Measurements from ENCODE around the gene ALKBH7. TPM values are rescaled to one million over a fixed set of nuclear protein-coding genes. Genes with fewer than 3 reads are reported as not detected.
"Not testable (repeated sequence)": the region's sequence is repeated elsewhere in the genome, so short reads cannot be mapped to it uniquely, and the experiment has no call there.

ALKBH7 gene
- total RNA-seq, 1 donor from 2014 or later: 58.4 TPM

DNA sequence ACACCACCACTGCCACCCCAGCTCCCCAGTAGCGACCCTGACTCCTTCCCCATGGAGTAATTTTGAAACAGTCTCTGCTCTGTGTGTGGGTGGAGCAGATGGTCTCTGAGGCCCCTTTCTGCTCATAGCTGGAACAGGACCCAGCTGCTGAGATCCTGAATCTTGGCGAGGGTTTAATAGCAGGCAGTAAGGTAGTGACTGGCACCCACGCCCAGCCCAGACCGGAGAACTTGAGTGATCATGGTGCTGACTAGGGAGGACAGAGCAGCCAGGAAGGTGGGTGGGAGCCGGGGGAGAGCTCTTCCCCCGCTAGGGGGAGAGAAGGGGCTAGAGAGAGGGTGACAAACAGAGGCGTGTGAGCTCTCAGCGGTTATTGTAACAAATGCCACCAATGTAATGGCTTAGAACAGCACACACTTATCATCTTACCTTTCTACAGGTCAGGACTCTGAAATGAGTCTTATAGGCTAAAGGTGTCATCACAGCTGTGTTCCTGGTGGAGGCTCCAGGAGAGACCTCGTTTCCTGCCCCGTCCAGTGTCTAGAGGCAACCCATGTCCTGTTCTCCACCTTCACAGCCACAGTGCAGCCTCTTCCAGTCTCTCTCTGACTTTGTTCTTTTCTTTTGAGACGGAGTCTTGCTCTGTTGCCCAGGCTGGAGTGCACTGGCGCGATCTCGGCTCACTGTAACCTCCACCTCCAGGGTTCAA, 31.9 kb upstream of the ALKBH7 start:
- no peaks in the 10 kb centered on the region for H3K9me3 ChIP-seq (ENCODE audit: insufficient read depth, low read depth, low read length)
- H3K9ac ChIP-seq (ENCODE audit: low read length): no peak overlapping the region
- Mint-ChIP-seq H3K9me3 (ENCODE audit: unreplicated experiment) (no peaks in the 10 kb centered on the region), H3K27ac (ENCODE audit: unreplicated experiment) (no peak overlapping the region), H3K4me3 (ENCODE audit: unreplicated experiment) (no peak overlapping the region), H3K27me3 (ENCODE audit: low read depth, unreplicated experiment) (peaks cover 3% of the 10 kb centered on the region), H3K36me3 (ENCODE audit: low read depth, unreplicated experiment) (peaks cover 2% of the 10 kb centered on the region), H3K4me1 (ENCODE audit: low read depth, unreplicated experiment) (no peaks in the 10 kb centered on the region)
- H3K4me3 ChIP-seq (ENCODE audit: insufficient read depth, low read depth, low read length): no peak overlapping the region
- H4K20me1 ChIP-seq (ENCODE audit: insufficient read depth, low read length): no peaks in the 10 kb centered on the region
- H3K4me2 ChIP-seq (ENCODE audit: low read length): no peak overlapping the region
- no peaks in the 10 kb centered on the region for H3K36me3 ChIP-seq (ENCODE audit: insufficient read depth, low read length)
- no peaks in the 10 kb centered on the region for H3K79me2 ChIP-seq (ENCODE audit: insufficient read depth, low read length)
- no peak overlapping the region for H2AFZ ChIP-seq (ENCODE audit: low read depth, low read length)
- no peak for DNase-seq (ENCODE audit: low read depth)
- FAIRE-seq: no peak
- H3K27ac ChIP-seq (ENCODE audit: low read depth, low read length): no peak overlapping the region
- H3K27me3 ChIP-seq (ENCODE audit: insufficient read depth, low read length): no peaks in the 10 kb centered on the region
- TF ChIP-seq, protein P1, sequence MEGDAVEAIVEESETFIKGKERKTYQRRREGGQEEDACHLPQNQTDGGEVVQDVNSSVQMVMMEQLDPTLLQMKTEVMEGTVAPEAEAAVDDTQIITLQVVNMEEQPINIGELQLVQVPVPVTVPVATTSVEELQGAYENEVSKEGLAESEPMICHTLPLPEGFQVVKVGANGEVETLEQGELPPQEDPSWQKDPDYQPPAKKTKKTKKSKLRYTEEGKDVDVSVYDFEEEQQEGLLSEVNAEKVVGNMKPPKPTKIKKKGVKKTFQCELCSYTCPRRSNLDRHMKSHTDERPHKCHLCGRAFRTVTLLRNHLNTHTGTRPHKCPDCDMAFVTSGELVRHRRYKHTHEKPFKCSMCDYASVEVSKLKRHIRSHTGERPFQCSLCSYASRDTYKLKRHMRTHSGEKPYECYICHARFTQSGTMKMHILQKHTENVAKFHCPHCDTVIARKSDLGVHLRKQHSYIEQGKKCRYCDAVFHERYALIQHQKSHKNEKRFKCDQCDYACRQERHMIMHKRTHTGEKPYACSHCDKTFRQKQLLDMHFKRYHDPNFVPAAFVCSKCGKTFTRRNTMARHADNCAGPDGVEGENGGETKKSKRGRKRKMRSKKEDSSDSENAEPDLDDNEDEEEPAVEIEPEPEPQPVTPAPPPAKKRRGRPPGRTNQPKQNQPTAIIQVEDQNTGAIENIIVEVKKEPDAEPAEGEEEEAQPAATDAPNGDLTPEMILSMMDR (IDR thresholded peaks at IDR 0.05; ENCODE audit: insufficient read depth, low read depth, low read length): no peak
- no peak for TF ChIP-seq EZH2 (IDR thresholded peaks at IDR 0.05; ENCODE audit: insufficient read depth, low read length)
- no peaks in the 10 kb centered on the region for H3K4me1 ChIP-seq (ENCODE audit: insufficient read depth, low read length)

DNA sequence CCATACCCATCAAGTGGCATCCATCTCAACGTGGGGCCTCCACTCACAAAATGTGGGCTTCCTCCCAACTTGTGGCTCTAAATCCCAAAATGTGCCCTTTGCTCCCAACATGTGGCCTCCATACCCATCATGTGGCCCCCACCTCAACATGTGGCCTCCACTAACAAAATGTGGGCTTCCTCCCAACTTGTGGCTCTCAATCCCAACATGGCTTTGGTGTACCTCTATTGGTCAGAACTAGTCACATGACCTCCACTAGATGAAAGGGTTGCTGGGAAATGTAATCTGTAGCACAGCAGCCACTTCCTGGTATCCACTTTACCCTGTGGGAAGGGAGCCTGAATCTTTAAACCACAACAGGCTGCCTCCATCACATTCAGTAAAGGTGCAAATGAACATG, 29.1 kb upstream of the ALKBH7 start:
- Mint-ChIP-seq H3K27me3 (ENCODE audit: low read depth, unreplicated experiment) (peaks cover 8% of the 10 kb centered on the region), H3K27ac (ENCODE audit: unreplicated experiment) (no peak overlapping the region), H3K4me1 (ENCODE audit: low read depth, unreplicated experiment) (no peaks in the 10 kb centered on the region), H3K36me3 (ENCODE audit: low read depth, unreplicated experiment) (peaks cover 2% of the 10 kb centered on the region), H3K9me3 (ENCODE audit: unreplicated experiment) (no peaks in the 10 kb centered on the region), H3K4me3 (ENCODE audit: unreplicated experiment) (no peak overlapping the region)
- no peaks in the 10 kb centered on the region for H3K79me2 ChIP-seq (ENCODE audit: insufficient read depth, low read length)
- H3K9ac ChIP-seq (ENCODE audit: low read length): no peak overlapping the region
- no peaks in the 10 kb centered on the region for H3K9me3 ChIP-seq (ENCODE audit: insufficient read depth, low read depth, low read length)
- H3K4me3 ChIP-seq (ENCODE audit: insufficient read depth, low read depth, low read length): no peak overlapping the region
- no peak for DNase-seq (ENCODE audit: low read depth)
- no peaks in the 10 kb centered on the region for H3K27me3 ChIP-seq (ENCODE audit: insufficient read depth, low read length)
- no peaks in the 10 kb centered on the region for H4K20me1 ChIP-seq (ENCODE audit: insufficient read depth, low read length)
- no peak overlapping the region for H3K4me2 ChIP-seq (ENCODE audit: low read length)
- TF ChIP-seq EZH2 (IDR thresholded peaks at IDR 0.05; ENCODE audit: insufficient read depth, low read length): no peak
- TF ChIP-seq, protein P1 (IDR thresholded peaks at IDR 0.05; ENCODE audit: insufficient read depth, low read depth, low read length): no peak
- H3K27ac ChIP-seq (ENCODE audit: low read depth, low read length): no peak overlapping the region
- FAIRE-seq: no peak
- no peaks in the 10 kb centered on the region for H3K36me3 ChIP-seq (ENCODE audit: insufficient read depth, low read length)
- H3K4me1 ChIP-seq (ENCODE audit: insufficient read depth, low read length): no peaks in the 10 kb centered on the region
- H2AFZ ChIP-seq (ENCODE audit: low read depth, low read length): no peak overlapping the region

DNA sequence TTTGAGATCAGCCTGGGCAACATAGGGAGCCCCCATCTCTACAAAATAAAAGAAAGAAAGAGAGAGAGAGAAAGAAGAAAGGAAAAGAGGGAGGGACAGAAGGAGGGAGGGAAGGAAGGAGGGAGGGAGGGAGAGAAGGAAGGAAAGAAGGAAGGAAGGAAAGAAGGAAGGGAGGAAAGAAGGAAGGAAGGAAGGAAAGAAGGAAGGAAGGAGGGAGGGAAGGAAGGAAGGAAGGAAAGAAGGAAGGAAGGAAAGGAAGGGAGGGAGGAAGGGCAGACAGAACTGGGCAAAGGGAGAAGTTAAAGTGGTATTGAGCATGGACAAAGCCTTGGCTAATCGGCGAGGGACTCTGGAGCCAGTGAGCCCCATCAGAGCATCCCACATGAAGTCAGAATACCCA, 23.3 kb upstream of the ALKBH7 start:
- not testable (repeated sequence) for H3K4me2 ChIP-seq (ENCODE audit: low read length); H3K79me2 ChIP-seq (ENCODE audit: insufficient read depth, low read length); DNase-seq (ENCODE audit: low read depth); H3K9ac ChIP-seq (ENCODE audit: low read length); H4K20me1 ChIP-seq (ENCODE audit: insufficient read depth, low read length); H3K4me1 Mint-ChIP-seq (ENCODE audit: low read depth, unreplicated experiment); H3K27me3 Mint-ChIP-seq (ENCODE audit: low read depth, unreplicated experiment); H3K36me3 ChIP-seq (ENCODE audit: insufficient read depth, low read length); H3K9me3 ChIP-seq (ENCODE audit: insufficient read depth, low read depth, low read length); H3K27me3 ChIP-seq (ENCODE audit: insufficient read depth, low read length); FAIRE-seq; H2AFZ ChIP-seq (ENCODE audit: low read depth, low read length); H3K4me3 ChIP-seq (ENCODE audit: insufficient read depth, low read depth, low read length); H3K27ac Mint-ChIP-seq (ENCODE audit: unreplicated experiment); H3K4me1 ChIP-seq (ENCODE audit: insufficient read depth, low read length); H3K9me3 Mint-ChIP-seq (ENCODE audit: unreplicated experiment); H3K36me3 Mint-ChIP-seq (ENCODE audit: low read depth, unreplicated experiment); H3K4me3 Mint-ChIP-seq (ENCODE audit: unreplicated experiment); H3K27ac ChIP-seq (ENCODE audit: low read depth, low read length)

All from astrocyte (in vitro differentiated cells and primary cell).